OCI-LY7 (cell line): ENCODE results near the gene SHTN1. TPM values are rescaled to one million over a fixed set of nuclear protein-coding genes. Genes with fewer than 3 reads are reported as not detected.

Experiments
- BruUV-seq: library from RNA; stranded (reverse); fragments of 400-500 nt; replicated peaks from 2 replicates; lab custom pipeline; 2021; lab: Mats Ljungman, UMichigan
- CTCF ChIA-PET: fragments of 300-600 bp; sonication (Branson Sonifier 250); formaldehyde crosslinking; loops from one replicate; lab custom pipeline; 2022; ENCODE audit warnings: antibody characterized with exemption; ENCODE audit not compliant: unreplicated experiment; lab: Charles Lee
- POLR2A ChIA-PET: fragments of 300-600 bp; sonication (Branson Sonifier 250); formaldehyde crosslinking; loops from one replicate; lab custom pipeline; 2022; ENCODE audit warnings: antibody characterized with exemption; lab: Charles Lee
- DNase-seq: peaks from one replicate; pipeline ENCODE4 v3.0.0-alpha.2; 2015; ENCODE audit warnings: low spot score
- H2AFZ ChIP-seq: fragments of 200-600 bp; sonication (generic), shearing (Covaris generic); 2 replicates; pipeline ENCODE4 v1.6.1; 2014; ENCODE audit warnings: mild to moderate bottlenecking, antibody characterized with exemption, low read length, moderate library complexity
- H3K27ac ChIP-seq: fragments of 200-600 bp; sonication (generic); 2 replicates; pipeline ENCODE4 v1.5.1; 2014; ENCODE audit warnings: mixed run types, low read depth, mild to moderate bottlenecking, moderate library complexity, low read length, inconsistent platforms; ENCODE audit not compliant: poor library complexity, severe bottlenecking
- H3K36me3 ChIP-seq: fragments of 200-600 bp; sonication (generic); 2 replicates; pipeline ENCODE4 v1.6.1; 2014; ENCODE audit warnings: mild to moderate bottlenecking, antibody characterized with exemption, low read length, moderate library complexity, mixed read lengths; ENCODE audit not compliant: insufficient read depth
- H3K4me1 ChIP-seq: fragments of 200-600 bp; sonication (generic); 2 replicates; pipeline ENCODE4 v1.5.1; 2014; ENCODE audit warnings: mild to moderate bottlenecking, low read length; ENCODE audit not compliant: insufficient read depth, poor library complexity, severe bottlenecking
- H3K4me2 ChIP-seq: fragments of 200-600 bp; sonication (generic); 2 replicates; pipeline ENCODE4 v1.6.1; 2014; ENCODE audit warnings: mild to moderate bottlenecking, low read length
- H3K4me3 ChIP-seq: fragments of 200-600 bp; sonication (generic); 2 replicates; pipeline ENCODE4 v1.5.1; 2014; ENCODE audit warnings: mild to moderate bottlenecking, low read depth, low read length; ENCODE audit not compliant: poor library complexity, severe bottlenecking
- H3K79me2 ChIP-seq: fragments of 200-600 bp; sonication (generic); 2 replicates; pipeline ENCODE4 v1.6.1; 2016; ENCODE audit warnings: low read depth, mild to moderate bottlenecking, low read length, moderate library complexity, mixed read lengths; ENCODE audit not compliant: insufficient read depth
- H3K9me2 ChIP-seq: fragments of 200-600 bp; sonication (generic); 2 replicates; pipeline ENCODE4 v1.6.1; 2016; ENCODE audit warnings: mild to moderate bottlenecking, low read length, mixed read lengths; ENCODE audit not compliant: insufficient read depth
- H3K9me3 ChIP-seq: fragments of 200-600 bp; sonication (generic); 2 replicates; pipeline ENCODE4 v1.6.1; 2014; ENCODE audit warnings: mild to moderate bottlenecking, mixed run types, low read length, mixed read lengths
- H4K20me1 ChIP-seq: fragments of 200-600 bp; sonication (generic); 2 replicates; pipeline ENCODE4 v1.6.1; 2014; ENCODE audit warnings: mild to moderate bottlenecking, antibody characterized with exemption, low read length, moderate library complexity, mixed read lengths; ENCODE audit not compliant: insufficient read depth
- CTCF ChIP-seq: fragments of 200-600 bp; sonication (generic); conservative IDR thresholded peaks from 2 replicates; pipeline ENCODE4 v1.5.1; 2014; ENCODE audit warnings: mild to moderate bottlenecking, antibody characterized with exemption, low read length, moderate library complexity, mixed read lengths
- EZH2phosphoT487 ChIP-seq: fragments of 200-600 bp; sonication (generic); IDR thresholded peaks from 2 replicates; pipeline ENCODE4 v1.6.1; 2018; ENCODE audit warnings: low read depth, borderline replicate concordance, mild to moderate bottlenecking, mixed run types, antibody characterized with exemption, low read length, moderate library complexity, mixed read lengths
- intact Hi-C: fragments of 100-400 bp; cut with micrococcal nuclease; formaldehyde crosslinking; loops from one replicate; pipeline ENCODE4 v1.10.0; 2022; ENCODE audit not compliant: unreplicated experiment
- total RNA-seq, 2 experiments: library from RNA; depleted of rRNA in 1 of 2; stranded (reverse); fragments of >200 nt in 1 of 2; shearing (Covaris generic) in 1 of 2; gene quantifications; 2 replicates each; pipeline ENCODE4 v1.2.3, GENCODE V29; 2014 to 2022

Gene SHTN1
- total RNA-seq, 2 experiments from 2014 or later: not detected

- BruUV-seq: no TSS peak
- Histone ChIP-seq H4K20me1 (no peaks in the 10 kb centered on the region), H2AFZ (no peak overlapping the region), H3K79me2 (no peaks in the 10 kb centered on the region), H3K4me1 (no peaks in the 10 kb centered on the region), H3K36me3 (no peaks in the 10 kb centered on the region), H3K4me2 (no peak overlapping the region), H3K27ac (no peak overlapping the region), H3K9me3 (no peaks in the 10 kb centered on the region), H3K9me2 (no peaks in the 10 kb centered on the region), H3K4me3 (no peak overlapping the region)
- POLR2A ChIA-PET: no interaction called here
- intact Hi-C loops: no loop called here
- no peak for DNase-seq
- CTCF ChIA-PET: no interaction called here
- TF ChIP-seq CTCF (no peak), EZH2phosphoT487 (no peak)
Observed at GRCh38 chr10:116985611-116986010, 19.4 kb downstream of the SHTN1 start.

GRCh38 chr10:116984202-116984990 lies 20.6 kb downstream of the SHTN1 start:
- TF ChIP-seq CTCF (no peak), EZH2phosphoT487 (no peak)
- no peak overlapping the region for H3K4me2 ChIP-seq
- no peaks in the 10 kb centered on the region for H3K9me3 ChIP-seq
- H2AFZ ChIP-seq: no peak overlapping the region
- H3K4me1 ChIP-seq: no peaks in the 10 kb centered on the region
- ChIA-PET CTCF (no interaction called here), POLR2A (no interaction called here)
- no peaks in the 10 kb centered on the region for H4K20me1 ChIP-seq
- H3K27ac ChIP-seq: no peak overlapping the region
- no peak overlapping the region for H3K4me3 ChIP-seq
- BruUV-seq: no TSS peak
- no peaks in the 10 kb centered on the region for H3K79me2 ChIP-seq
- intact Hi-C loops: no loop called here
- no peaks in the 10 kb centered on the region for H3K9me2 ChIP-seq
- H3K36me3 ChIP-seq: no peaks in the 10 kb centered on the region
- DNase-seq: no peak

- no peaks in the 10 kb centered on the region for H3K36me3 ChIP-seq
- no peak overlapping the region for H3K4me3 ChIP-seq
- H4K20me1 ChIP-seq: no peaks in the 10 kb centered on the region
- ChIA-PET POLR2A (interaction anchor here (0.6 to 0.7 kb wide), 2 partner anchors 64 to 108 kb away, joined by 3 to 4 read pairs; no protein-coding TSS in a partner anchor), CTCF (no interaction called here)
- intact Hi-C loops: no loop called here
- TF ChIP-seq EZH2phosphoT487 (no peak), CTCF (no peak)
- no TSS peak for BruUV-seq
- H3K27ac ChIP-seq: no peak overlapping the region
- H3K9me2 ChIP-seq: no peaks in the 10 kb centered on the region
- H3K79me2 ChIP-seq: no peaks in the 10 kb centered on the region
- H3K4me1 ChIP-seq: no peaks in the 10 kb centered on the region
- DNase-seq: no peak
- no peak overlapping the region for H3K4me2 ChIP-seq
- H3K9me3 ChIP-seq: no peaks in the 10 kb centered on the region
- H2AFZ ChIP-seq: no peak overlapping the region
Observed at GRCh38 chr10:116980041-116980440, 24.9 kb downstream of the SHTN1 start.
